Endothelial cell of umbilical vein (primary cell): Measurements from ENCODE around the gene RUNX2. TPM values are rescaled to one million over a fixed set of nuclear protein-coding genes. Genes with fewer than 3 reads are reported as not detected.

Experiments
- BruUV-seq: library from RNA; stranded (reverse); fragments of 400-500 nt; replicated peaks from 2 replicates; lab custom pipeline; 2021; lab: Mats Ljungman, UMichigan
- CTCF ChIA-PET: fragments of 300-600, 350-600 bp; sonication (Branson Sonifier 250); formaldehyde crosslinking; loops from one replicate; lab custom pipeline; 2021; ENCODE audit warnings: antibody characterized with exemption, inconsistent platforms; lab: Charles Lee
- POLR2A ChIA-PET: fragments of 300-600, 350-600 bp; sonication (Branson Sonifier 250); formaldehyde crosslinking; loops from one replicate; lab custom pipeline; 2021; ENCODE audit warnings: antibody characterized with exemption, inconsistent platforms; lab: Charles Lee
- DNase-seq: peaks from one replicate; pipeline ENCODE4 v3.0.0-alpha.2; 2011; ENCODE audit warnings: low read depth, low spot score
- FAIRE-seq: peaks from 2 replicates; lab custom pipeline; 2011; peaks lifted over from hg19 to GRCh38; lab: Jason Lieb, UNC
- H2AFZ ChIP-seq: 2 replicates; pipeline ENCODE4 v1.6.0; 2012; ENCODE audit warnings: low read depth, low read length, control low read depth, inconsistent platforms
- H3K27ac ChIP-seq: 2 replicates; pipeline ENCODE4 v1.5.1; 2011; ENCODE audit warnings: low read depth, mild to moderate bottlenecking, control low read depth, low read length, moderate library complexity; ENCODE audit not compliant: insufficient read depth
- H3K27me3 ChIP-seq, 2 experiments: 2 replicates each; pipeline versions ENCODE4 v1.6.0 to v1.6.1; 2011; ENCODE audit warnings: low read length in 2 of 2, mixed read lengths in 1 of 2; ENCODE audit not compliant: control insufficient read depth in 2 of 2, insufficient read depth in 2 of 2
- H3K36me3 ChIP-seq, 2 experiments: 2 replicates in 1 of 2; 3 replicates in 1 of 2; pipeline ENCODE4 v1.5.1; 2011; ENCODE audit warnings: low read length in 2 of 2, mild to moderate bottlenecking in 1 of 2, moderate library complexity in 1 of 2; ENCODE audit not compliant: control insufficient read depth in 2 of 2, insufficient read depth in 2 of 2; ENCODE audit errors: extremely low read depth in 1 of 2
- H3K4me1 ChIP-seq: 3 replicates; pipeline ENCODE4 v1.5.1; 2011; ENCODE audit warnings: mild to moderate bottlenecking, low read length; ENCODE audit not compliant: control insufficient read depth, insufficient read depth; ENCODE audit errors: extremely low read depth
- H3K4me2 ChIP-seq: 2 replicates; pipeline ENCODE4 v1.6.1; 2011; ENCODE audit warnings: low read length, control low read depth, mixed read lengths; ENCODE audit not compliant: insufficient read depth
- H3K4me3 ChIP-seq, 3 experiments: fragments of 200-600 bp in 1 of 3; sonication (generic), shearing (Covaris generic) in 1 of 3; replicated peaks in 1 of 3; 2 replicates each; pipeline ENCODE4 v1.5.1; 2011 to 2016; ENCODE audit warnings: control low read depth in 3 of 3, low read length in 3 of 3, mild to moderate bottlenecking in 2 of 3, inconsistent platforms in 1 of 3, low read depth in 1 of 3, moderate library complexity in 1 of 3; ENCODE audit not compliant: insufficient read depth in 1 of 3
- H3K79me2 ChIP-seq: 2 replicates; pipeline ENCODE4 v1.6.0; 2012; ENCODE audit warnings: low read length, inconsistent platforms; ENCODE audit not compliant: control insufficient read depth, insufficient read depth
- H3K9ac ChIP-seq: replicated peaks from 2 replicates; pipeline ENCODE3; 2011; ENCODE audit warnings: low read length, control low read depth; ENCODE audit not compliant: insufficient read depth; ENCODE audit errors: extremely low read depth
- H3K9me1 ChIP-seq: replicated peaks from 3 replicates; pipeline ENCODE4 v1.6.0; 2011; ENCODE audit warnings: mild to moderate bottlenecking, low read length; ENCODE audit not compliant: control insufficient read depth, insufficient read depth; ENCODE audit errors: extremely low read depth
- H3K9me3 ChIP-seq: replicated peaks from 2 replicates; pipeline ENCODE4 v1.5.1; 2012; ENCODE audit warnings: low read length, inconsistent platforms; ENCODE audit not compliant: control insufficient read depth, insufficient read depth
- H4K20me1 ChIP-seq: replicated peaks from 2 replicates; pipeline ENCODE3; 2011; ENCODE audit warnings: mild to moderate bottlenecking, low read length; ENCODE audit not compliant: control insufficient read depth, insufficient read depth; ENCODE audit errors: extremely low read depth
- CTCF ChIP-seq, 2 donors: IDR thresholded peaks; 1 replicate in 1 of 2; 2 replicates in 1 of 2; pipeline ENCODE4 v1.5.1; 2011; ENCODE audit warnings: low read length in 2 of 2, mild to moderate bottlenecking in 2 of 2, moderate library complexity in 2 of 2, control low read depth in 1 of 2, inconsistent platforms in 1 of 2, low read depth in 1 of 2; ENCODE audit not compliant: insufficient read depth in 1 of 2; ENCODE audit errors: extremely low read depth in 1 of 2
- EZH2 ChIP-seq: IDR thresholded peaks from 2 replicates; pipeline ENCODE4 v1.6.1; 2012; ENCODE audit warnings: borderline replicate concordance, low read depth, mild to moderate bottlenecking, moderate library complexity, low read length, inconsistent platforms; ENCODE audit not compliant: severe bottlenecking
- FOS ChIP-seq: IDR thresholded peaks from 2 replicates; pipeline ENCODE4 v1.6.1; 2011; ENCODE audit warnings: mild to moderate bottlenecking, low read length, moderate library complexity, borderline replicate concordance; ENCODE audit not compliant: insufficient read depth
- GATA2 ChIP-seq: IDR thresholded peaks from 2 replicates; pipeline ENCODE4 v1.7.0; 2011; ENCODE audit warnings: low read depth, mild to moderate bottlenecking, moderate library complexity, mixed read lengths, low read length; ENCODE audit not compliant: insufficient read length, insufficient read depth
- JUN ChIP-seq: IDR thresholded peaks from 2 replicates; pipeline ENCODE4 v1.6.1; 2011; ENCODE audit warnings: borderline replicate concordance, low read depth; ENCODE audit not compliant: insufficient read length, insufficient read depth
- MAX ChIP-seq: IDR thresholded peaks from 2 replicates; pipeline ENCODE4 v1.6.1; 2011; ENCODE audit not compliant: insufficient read depth, insufficient read length
- MYC ChIP-seq: IDR thresholded peaks from one replicate; pipeline ENCODE4 v1.6.1; 2011; ENCODE audit warnings: mild to moderate bottlenecking, low read depth, low read length
- POLR2A ChIP-seq: IDR thresholded peaks from 2 replicates; pipeline ENCODE4 v1.6.1; 2012; ENCODE audit warnings: low read depth, mild to moderate bottlenecking, control low read depth, low read length
- POLR2AphosphoS5 ChIP-seq: IDR thresholded peaks from 2 replicates; pipeline ENCODE4 v1.6.1; 2012; ENCODE audit warnings: low read depth, mild to moderate bottlenecking, control low read depth, low read length, moderate library complexity; ENCODE audit not compliant: insufficient read depth
- dilution Hi-C: fragments of 300-500 bp; cut with MboI; formaldehyde crosslinking; loops from one replicate; pipeline ENCODE4 v1.15.0; 2019; ENCODE audit warnings: low sequenced_read_pairs; ENCODE audit not compliant: extremely low pct_ligation_motif_present
- intact Hi-C: fragments of 100-400 bp; cut with micrococcal nuclease; formaldehyde crosslinking; loops from one replicate; pipeline ENCODE4 v1.10.0; 2022
- polyA plus RNA-seq, 4 experiments: library from polyadenylated mRNA; depleted of rRNA in 3 of 4; stranded (reverse) in 3 of 4; unstranded in 1 of 4; fragments of >200 nt; gene quantifications; 2 replicates each; pipeline versions ENCODE4 v1.2.1 to v1.2.3, GENCODE V29; 2011 to 2012; ENCODE audit warnings: missing spikeins in 1 of 4
- total RNA-seq: library from RNA; stranded (reverse); gene quantifications from 2 replicates; pipeline ENCODE4 v1.2.3, GENCODE V29; 2021

The RUNX2 gene
- total and polyA plus RNA-seq, 2 donors (not counting 3 experiments of a cell fraction or from before 2014, with no cell fraction given) = 0.06 TPM; not detected in 1

DNA sequence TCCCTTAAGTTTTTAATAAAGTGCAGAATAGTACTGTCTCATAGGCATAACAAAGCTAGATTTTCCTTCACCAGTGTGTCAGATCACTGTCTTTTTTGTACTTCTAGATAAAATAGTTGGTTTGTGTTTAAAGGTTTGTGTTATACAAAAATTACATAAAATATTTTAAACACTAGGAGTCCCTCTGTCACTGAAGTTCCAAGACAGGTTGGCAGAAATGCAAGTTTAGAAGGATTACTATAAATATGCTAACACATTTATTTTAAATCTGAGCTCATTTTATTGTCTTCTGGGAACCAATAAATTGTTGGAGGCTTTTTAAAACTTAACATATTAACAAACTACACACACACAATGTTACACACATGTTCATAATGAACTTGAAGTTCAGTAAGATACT lies 30.8 kb upstream of the RUNX2 start:
- ChIA-PET POLR2A (no interaction called here), CTCF (interaction anchor here (0.8 kb wide), 1 partner anchor 210 kb away, joined by 3 read pairs; no protein-coding TSS in a partner anchor)
- no TSS peak for BruUV-seq

More for the DNA sequence above, 30.8 kb upstream of the RUNX2 start:
- FAIRE-seq (no peak), DNase-seq (no peak)
- no peak for TF ChIP-seq EZH2
- TF ChIP-seq POLR2A = no peak
- TF ChIP-seq JUN = no peak
- TF ChIP-seq POLR2AphosphoS5 = no peak
- no peak for TF ChIP-seq MYC
- TF ChIP-seq CTCF (IDR thresholded peaks at IDR 0.05; ENCODE audit: extremely low read depth in 1 of 2, insufficient read depth in 1 of 2, low read depth in 1 of 2, low read length in 2 of 2) = no peak
- TF ChIP-seq GATA2 = no peak
- TF ChIP-seq FOS = no peak
- TF ChIP-seq MAX = no peak
- no peak overlapping the region for H3K4me3 ChIP-seq
- no peaks in the 10 kb centered on the region for H3K79me2 ChIP-seq
- H3K9me1 ChIP-seq = no peaks in the 10 kb centered on the region
- dilution Hi-C loops (no loop called here), intact Hi-C loops (no loop called here)
- no peak overlapping the region for H3K27ac ChIP-seq
- H3K27me3 ChIP-seq = no peaks in the 10 kb centered on the region
- no peak overlapping the region for H3K9ac ChIP-seq
- H4K20me1 ChIP-seq = no peaks in the 10 kb centered on the region
- H3K36me3 ChIP-seq = no peaks in the 10 kb centered on the region
- no peaks in the 10 kb centered on the region for H3K9me3 ChIP-seq
- H2AFZ ChIP-seq = no peak overlapping the region
- H3K4me2 ChIP-seq = no peak overlapping the region
- no peaks in the 10 kb centered on the region for H3K4me1 ChIP-seq
